ENCODE results near the gene TIPARP.

Gene TIPARP

GRCh38 chr3:156630773-156631093 lies 43.7 kb upstream of the TIPARP start:
- no peak overlapping the region for H3K4me3 ChIP-seq (ENCODE audit: low read depth, low read length)
- no peak for DNase-seq (ENCODE audit: low read depth)
- TF ChIP-seq, protein P1, sequence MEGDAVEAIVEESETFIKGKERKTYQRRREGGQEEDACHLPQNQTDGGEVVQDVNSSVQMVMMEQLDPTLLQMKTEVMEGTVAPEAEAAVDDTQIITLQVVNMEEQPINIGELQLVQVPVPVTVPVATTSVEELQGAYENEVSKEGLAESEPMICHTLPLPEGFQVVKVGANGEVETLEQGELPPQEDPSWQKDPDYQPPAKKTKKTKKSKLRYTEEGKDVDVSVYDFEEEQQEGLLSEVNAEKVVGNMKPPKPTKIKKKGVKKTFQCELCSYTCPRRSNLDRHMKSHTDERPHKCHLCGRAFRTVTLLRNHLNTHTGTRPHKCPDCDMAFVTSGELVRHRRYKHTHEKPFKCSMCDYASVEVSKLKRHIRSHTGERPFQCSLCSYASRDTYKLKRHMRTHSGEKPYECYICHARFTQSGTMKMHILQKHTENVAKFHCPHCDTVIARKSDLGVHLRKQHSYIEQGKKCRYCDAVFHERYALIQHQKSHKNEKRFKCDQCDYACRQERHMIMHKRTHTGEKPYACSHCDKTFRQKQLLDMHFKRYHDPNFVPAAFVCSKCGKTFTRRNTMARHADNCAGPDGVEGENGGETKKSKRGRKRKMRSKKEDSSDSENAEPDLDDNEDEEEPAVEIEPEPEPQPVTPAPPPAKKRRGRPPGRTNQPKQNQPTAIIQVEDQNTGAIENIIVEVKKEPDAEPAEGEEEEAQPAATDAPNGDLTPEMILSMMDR (IDR thresholded peaks at IDR 0.05; ENCODE audit: control insufficient read depth, extremely low read depth, insufficient read depth), result no peak

- no peak overlapping the region for H3K4me3 ChIP-seq (ENCODE audit: low read depth, low read length)
- no peak for DNase-seq (ENCODE audit: low read depth)
- TF ChIP-seq, protein P1 (IDR thresholded peaks at IDR 0.05; ENCODE audit: control insufficient read depth, extremely low read depth, insufficient read depth), result no peak
These were observed 43.1 kb upstream of the TIPARP start for GRCh38 chr3:156631323-156631722.

GRCh38 chr3:156632601-156633000 lies 41.8 kb upstream of the TIPARP start:
- no peak for DNase-seq (ENCODE audit: low read depth)
- TF ChIP-seq, protein P1 (IDR thresholded peaks at IDR 0.05; ENCODE audit: control insufficient read depth, extremely low read depth, insufficient read depth), result no peak
- no peak overlapping the region for H3K4me3 ChIP-seq (ENCODE audit: low read depth, low read length)

DNA sequence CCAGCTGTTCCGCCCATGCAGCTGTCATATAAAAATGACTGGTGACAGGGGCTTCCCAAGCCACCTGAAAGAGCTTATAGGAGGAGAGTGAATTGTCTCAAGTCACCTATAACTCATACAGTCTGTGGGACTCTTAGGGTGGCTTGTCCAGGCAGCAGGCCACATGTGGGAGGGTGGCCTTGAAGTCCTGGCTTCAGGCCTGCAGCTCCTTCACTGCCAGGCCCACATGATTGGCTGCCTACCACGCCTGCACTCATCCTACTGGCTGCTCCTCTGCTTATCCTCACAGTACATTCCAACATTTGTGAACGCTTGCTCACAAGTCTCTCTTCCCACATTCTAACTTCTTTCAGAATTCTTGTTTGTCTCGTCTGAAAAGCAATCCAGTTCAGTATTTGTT lies 41.1 kb upstream of the TIPARP start:
- TF ChIP-seq, protein P1 (IDR thresholded peaks at IDR 0.05; ENCODE audit: control insufficient read depth, extremely low read depth, insufficient read depth), result no peak
- DNase-seq (ENCODE audit: low read depth), result no peak
- H3K4me3 ChIP-seq (ENCODE audit: low read depth, low read length), result no peak overlapping the region

DNA sequence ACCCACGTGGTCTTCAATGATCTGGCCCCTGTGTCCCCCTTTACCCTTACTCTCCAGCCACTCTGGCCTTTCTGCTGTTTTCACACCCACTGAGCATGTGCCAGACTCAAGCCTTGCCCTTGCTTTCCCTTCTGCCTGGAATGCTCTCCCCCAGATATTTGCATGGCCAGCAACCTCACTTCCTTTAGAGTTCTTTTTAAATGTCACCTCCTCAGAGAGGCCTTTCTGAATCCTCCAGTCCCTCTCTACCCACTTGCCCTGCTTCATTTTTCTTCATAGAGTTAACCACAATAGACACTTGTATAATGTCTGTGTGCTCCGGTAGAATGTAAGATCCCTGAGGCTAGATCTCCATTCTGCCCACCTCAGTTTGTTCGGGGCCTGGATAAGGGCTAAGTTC lies 39.4 kb upstream of the TIPARP start:
- no peak for DNase-seq (ENCODE audit: low read depth)
- TF ChIP-seq, protein P1 (IDR thresholded peaks at IDR 0.05; ENCODE audit: control insufficient read depth, extremely low read depth, insufficient read depth), result no peak
- no peak overlapping the region for H3K4me3 ChIP-seq (ENCODE audit: low read depth, low read length)

- TF ChIP-seq, protein P1 (IDR thresholded peaks at IDR 0.05; ENCODE audit: control insufficient read depth, extremely low read depth, insufficient read depth), result no peak
- DNase-seq (ENCODE audit: low read depth), result no peak
- H3K4me3 ChIP-seq (ENCODE audit: low read depth, low read length), result no peak overlapping the region
These were observed 38.4 kb upstream of the TIPARP start for GRCh38 chr3:156635973-156636372.

- TF ChIP-seq, protein P1 (IDR thresholded peaks at IDR 0.05; ENCODE audit: control insufficient read depth, extremely low read depth, insufficient read depth), result no peak
- DNase-seq (ENCODE audit: low read depth), result no peak
- no peak overlapping the region for H3K4me3 ChIP-seq (ENCODE audit: low read depth, low read length)
These were observed 36.8 kb upstream of the TIPARP start for GRCh38 chr3:156637480-156638022.

Data from LNCaP clone FGC (cell line).